GM18861 (cell line): Measurements from ENCODE around the gene MAGIX.

Source experiments
- ATAC-seq: cut with Tn5 transposase; IDR thresholded peaks from one replicate; pipeline ENCODE4 v1.9.1; 2021; ENCODE audit not compliant: unreplicated experiment

MAGIX gene

GRCh38 chrX:49204017-49204416 is 41.5 kb downstream of the MAGIX start:
- ATAC-seq, result no peak

- no peak for ATAC-seq
These were observed 42.2 kb downstream of the MAGIX start for GRCh38 chrX:49204709-49205108.

- ATAC-seq, result no peak
These were observed 42.9 kb downstream of the MAGIX start for GRCh38 chrX:49205443-49205842.

GRCh38 chrX:49206543-49206942 is 44.0 kb downstream of the MAGIX start:
- no peak for ATAC-seq

- no peak for ATAC-seq
These were observed 45.8 kb downstream of the MAGIX start for GRCh38 chrX:49208399-49208798.

- ATAC-seq, result no peak
These were observed 47.1 kb downstream of the MAGIX start for GRCh38 chrX:49209434-49210251.

GRCh38 chrX:49210406-49210805 is 47.8 kb downstream of the MAGIX start:
- no peak for ATAC-seq

- no peak for ATAC-seq
These were observed 48.5 kb downstream of the MAGIX start for GRCh38 chrX:49211074-49211473.

- ATAC-seq, result no peak
These were observed 49.7 kb downstream of the MAGIX start for GRCh38 chrX:49212209-49212608.

GRCh38 chrX:49212861-49213260 is 50.3 kb downstream of the MAGIX start:
- ATAC-seq, result no peak

- no peak for ATAC-seq
These were observed 51.9 kb downstream of the MAGIX start for GRCh38 chrX:49214416-49214815.

- ATAC-seq, result no peak
These were observed 52.5 kb downstream of the MAGIX start for GRCh38 chrX:49214996-49215526.
